Limb (tissue), 2 donors: ENCODE measurements around the gene E2F6.
A peak's percentile ranks its signal among the peaks of the same experiment; 100 is the strongest.

Experiments
- DNase-seq, 2 donors: peaks; one replicate each; pipeline ENCODE4 v3.0.0-alpha.2; 2016; ENCODE audit errors: extremely low spot score in 2 of 2

E2F6 gene

DNA sequence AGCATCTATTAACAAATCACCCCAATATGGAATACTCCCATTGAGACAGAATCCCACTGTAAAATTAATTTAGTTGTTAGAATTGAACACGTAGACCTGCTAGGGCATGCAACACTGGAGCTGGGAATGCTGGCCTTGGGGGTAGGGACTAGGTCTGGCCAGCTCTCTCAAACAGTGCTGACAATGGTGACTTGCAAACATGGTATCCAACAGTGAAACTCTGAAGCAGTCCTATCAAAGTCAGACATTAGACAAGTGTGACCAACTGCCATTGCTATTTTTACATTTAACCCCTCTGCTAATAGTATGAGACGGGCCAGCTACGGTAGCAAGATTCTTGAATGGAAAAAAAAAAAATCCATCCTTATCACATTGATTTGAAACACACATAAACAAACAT, 7.2 kb downstream of the E2F6 start:
- DNase-seq: no peak

GRCh38 chr2:11457935-11458334, 8.0 kb downstream of the E2F6 start:
- DNase-seq: no peak

DNA sequence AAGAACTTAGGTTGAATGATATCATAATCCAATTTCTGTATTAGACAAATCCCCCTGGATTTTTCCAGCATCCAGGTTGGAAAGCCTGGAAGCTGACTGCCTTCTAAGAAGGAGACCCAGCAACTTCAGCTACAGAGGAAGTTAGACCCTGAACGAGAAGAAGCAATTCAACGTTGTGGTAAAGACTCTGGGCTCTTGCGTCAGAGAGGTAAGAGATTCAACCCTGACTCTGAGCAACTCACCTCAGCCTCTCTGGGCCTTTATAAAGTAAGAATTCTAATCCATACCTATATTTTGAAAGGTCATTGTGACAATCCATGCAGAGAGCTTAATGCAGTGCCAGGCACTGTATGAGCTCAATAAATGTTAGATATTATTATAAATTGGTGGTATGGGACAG, 9.7 kb downstream of the E2F6 start:
- DNase-seq: no peak

DNA sequence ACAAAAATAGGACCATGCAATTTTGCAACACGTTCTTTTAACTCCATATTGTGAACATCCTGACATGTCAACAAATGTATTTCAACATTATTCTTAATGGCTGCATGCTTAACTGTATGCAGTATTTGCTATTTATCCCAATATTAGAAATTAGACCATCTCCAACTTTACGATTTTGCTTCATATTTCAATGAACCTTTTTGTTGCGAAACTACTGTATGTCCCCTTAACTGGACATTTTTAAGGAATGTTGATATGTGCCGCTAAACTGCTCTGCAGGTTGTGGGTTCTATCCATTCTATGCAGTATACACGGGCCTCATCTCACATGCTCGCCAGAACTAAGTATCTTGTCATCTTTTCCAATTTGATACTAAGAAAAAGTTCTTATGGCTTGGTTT, 11.1 kb downstream of the E2F6 start:
- DNase-seq: no peak

DNA sequence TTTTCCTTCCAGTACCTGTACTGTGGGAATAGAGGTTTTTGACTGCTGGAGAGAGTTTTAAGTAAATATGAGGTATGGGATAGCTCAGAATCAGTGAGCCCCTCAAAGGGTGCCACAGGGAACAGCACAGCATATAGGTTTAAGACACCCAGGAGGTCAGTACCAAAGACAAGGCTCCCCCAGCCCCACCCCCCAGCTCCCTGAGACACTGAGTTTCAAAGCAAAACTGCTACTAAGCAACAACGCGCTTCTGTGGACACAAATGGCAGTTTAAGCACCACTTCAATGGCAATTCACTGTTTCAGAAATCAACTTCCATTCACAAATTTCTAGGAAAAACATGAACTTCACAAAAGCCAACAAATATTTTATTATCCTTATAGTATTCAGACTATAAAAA, 15.2 kb downstream of the E2F6 start:
- no peak for DNase-seq

DNA sequence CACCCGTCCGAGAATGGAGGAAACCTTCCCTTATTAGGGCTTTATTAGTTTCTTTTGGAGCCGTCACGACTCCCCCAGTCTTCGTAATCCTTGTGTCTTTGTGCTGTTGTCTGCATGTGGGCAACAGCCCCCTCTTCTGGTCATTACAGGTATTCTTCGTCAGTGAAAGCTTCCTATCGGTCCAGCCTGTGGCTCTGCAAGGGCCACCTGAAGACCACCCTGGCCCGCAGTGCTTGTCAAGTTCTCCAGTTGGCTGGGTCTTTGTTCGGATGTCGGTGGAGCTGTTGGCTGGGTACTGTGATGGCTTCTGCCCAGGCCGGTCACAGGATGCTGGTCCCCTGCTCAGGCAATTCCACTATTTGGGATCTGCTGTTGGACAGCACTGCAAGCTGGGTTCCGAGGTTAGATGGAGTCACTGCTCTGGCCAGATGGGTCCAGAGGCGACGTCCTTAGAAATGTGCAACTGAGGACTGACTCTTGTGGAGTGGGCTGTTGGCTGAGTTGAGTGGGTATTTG, 19.2 kb downstream of the E2F6 start:
- DNase-seq: peak; percentile 74 to 75

GRCh38 chr2:11444737-11445136, 21.2 kb downstream of the E2F6 start:
- DNase-seq: no peak

DNA sequence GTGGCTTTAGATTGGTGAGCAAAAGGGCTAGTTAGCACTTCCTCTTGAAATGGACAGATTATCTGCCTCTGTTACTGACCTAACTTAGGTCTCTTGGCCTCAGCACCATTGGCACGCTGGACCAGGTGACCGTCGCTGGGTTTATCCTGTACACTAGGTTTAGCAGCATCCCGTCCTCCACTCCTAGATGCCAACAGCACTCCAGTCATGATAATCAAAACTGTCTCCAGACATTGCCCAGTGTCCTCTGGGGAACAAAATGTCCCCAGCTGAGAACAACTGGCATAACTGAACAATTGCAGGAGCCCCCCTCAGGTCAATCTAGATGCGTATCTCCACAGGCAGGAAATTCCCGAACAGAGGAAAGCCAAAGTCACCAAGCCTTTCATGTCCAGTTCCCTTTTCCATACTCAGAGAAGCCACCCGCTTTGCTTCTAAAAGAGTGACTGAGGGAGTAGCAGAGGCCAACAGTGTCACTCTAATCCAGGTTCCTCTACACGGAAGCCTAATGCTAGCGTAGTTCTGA, 27.3 kb downstream of the E2F6 start:
- no peak for DNase-seq

DNA sequence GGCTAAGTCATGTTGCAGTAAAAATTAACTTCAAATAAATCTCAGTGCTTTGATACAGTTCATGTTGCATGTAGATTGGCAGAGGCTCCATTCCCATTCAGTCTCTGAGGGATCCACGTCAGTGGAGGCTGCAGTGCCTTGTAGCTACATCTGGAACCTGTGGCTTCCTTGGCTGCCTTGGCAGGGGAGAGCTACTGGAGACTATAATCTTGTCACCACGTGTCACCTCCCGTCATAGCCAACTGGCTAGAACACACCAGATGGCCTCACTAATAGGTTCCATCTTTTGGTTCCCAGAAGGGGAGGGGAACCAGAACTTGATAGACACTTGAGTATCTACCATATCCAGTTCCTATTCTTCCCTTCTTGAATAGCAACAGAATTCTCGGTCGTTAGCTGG, 28.4 kb downstream of the E2F6 start:
- DNase-seq: no peak

DNA sequence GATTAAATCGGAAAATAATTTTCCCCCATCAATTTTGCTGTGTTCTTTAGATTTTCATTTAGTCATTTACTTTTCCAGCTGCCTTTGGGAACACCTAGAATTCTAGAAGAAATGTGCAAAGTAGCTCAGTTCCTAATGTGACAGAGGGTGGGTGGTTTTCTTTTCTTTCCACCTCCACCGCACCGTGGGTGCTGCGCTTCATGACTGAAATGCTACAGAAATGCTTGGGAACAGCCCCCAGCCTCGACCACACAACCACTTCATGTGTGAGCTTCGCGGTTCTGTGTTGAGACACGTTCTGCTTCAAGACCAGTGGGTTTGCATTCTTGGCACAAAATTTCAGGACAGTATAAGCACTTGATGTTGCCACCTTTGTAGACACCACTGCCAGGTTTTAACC, 30.9 kb downstream of the E2F6 start:
- no peak for DNase-seq

- DNase-seq: no peak
Measured at GRCh38 chr2:11434443-11434842, 31.5 kb downstream of the E2F6 start.

DNA sequence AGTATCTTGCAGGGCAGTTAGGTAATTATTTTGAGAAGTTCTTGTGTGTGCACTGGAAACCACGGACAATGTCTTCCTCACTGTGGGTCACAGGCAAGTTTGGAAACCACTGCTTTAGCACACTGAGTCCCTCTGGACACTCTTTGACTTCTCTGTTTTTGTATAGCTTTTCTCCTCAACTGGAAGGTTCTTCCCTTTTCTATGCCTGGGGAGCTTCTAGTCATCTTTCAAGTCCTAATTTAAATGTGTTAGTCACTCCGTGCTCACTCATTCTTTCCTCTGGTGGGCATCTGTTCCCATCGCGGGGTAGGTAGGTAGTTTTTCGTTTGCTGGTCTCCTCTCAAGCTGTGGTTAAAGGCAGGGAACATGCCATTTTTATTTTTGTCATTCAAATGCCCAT, 32.1 kb downstream of the E2F6 start:
- DNase-seq: no peak

GRCh38 chr2:11430729-11431128, 35.2 kb downstream of the E2F6 start:
- no peak for DNase-seq

GRCh38 chr2:11427224-11427623, 38.7 kb downstream of the E2F6 start:
- no peak for DNase-seq

GRCh38 chr2:11422901-11423435, 43.0 kb downstream of the E2F6 start:
- no peak for DNase-seq

DNA sequence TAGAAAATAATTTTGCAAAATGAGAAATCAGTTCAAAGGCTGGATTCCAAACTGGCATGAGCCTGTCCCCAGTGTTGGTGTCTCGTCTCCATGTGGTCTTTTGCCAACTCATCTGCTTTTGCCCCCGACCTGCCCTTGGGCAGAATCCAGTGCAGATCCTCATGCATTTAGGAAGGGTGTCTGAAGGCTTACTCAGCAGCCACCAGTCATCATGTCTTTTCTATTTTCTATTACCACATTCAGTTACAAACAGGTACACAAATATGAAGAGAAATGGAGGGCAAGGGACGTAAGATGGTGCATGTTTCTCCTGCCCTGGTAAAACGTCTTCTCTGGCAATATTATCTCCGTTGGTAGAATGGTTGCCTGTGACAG, 43.5 kb downstream of the E2F6 start:
- no peak for DNase-seq

GRCh38 chr2:11421863-11422490, 44.0 kb downstream of the E2F6 start:
- DNase-seq: no peak

DNA sequence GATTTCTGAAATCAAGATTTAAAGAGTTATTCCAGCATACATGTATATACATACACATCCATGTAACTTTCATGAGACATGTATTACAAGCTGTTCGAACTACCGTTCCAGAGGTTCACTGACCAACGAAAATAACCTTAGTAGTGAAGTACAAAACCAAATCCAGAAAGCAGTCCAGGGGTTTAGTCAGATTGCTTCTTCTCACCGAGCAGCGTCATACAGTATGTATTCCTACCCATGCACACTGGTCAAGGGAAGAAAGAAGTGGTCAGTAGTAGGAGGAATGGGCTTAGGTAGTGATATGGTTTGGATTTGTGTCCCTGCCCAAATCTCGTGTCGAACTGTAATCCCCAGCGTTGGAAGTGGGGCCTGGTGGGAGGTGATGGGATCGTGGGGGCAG, 45.3 kb downstream of the E2F6 start:
- no peak for DNase-seq

GRCh38 chr2:11420190-11420589, 45.8 kb downstream of the E2F6 start:
- no peak for DNase-seq

GRCh38 chr2:11419781-11420180, 46.2 kb downstream of the E2F6 start:
- DNase-seq: no peak

- no peak for DNase-seq
Measured at GRCh38 chr2:11417946-11418585, 47.9 kb downstream of the E2F6 start.

GRCh38 chr2:11416931-11417330, 49.0 kb downstream of the E2F6 start:
- DNase-seq: no peak

- no peak for DNase-seq
Measured at GRCh38 chr2:11416186-11416585, 49.8 kb downstream of the E2F6 start.
